ENCODE measurements around the gene MSL2. TPM values are rescaled to one million over a fixed set of nuclear protein-coding genes. Genes with fewer than 3 reads are reported as not detected.
"Not testable (repeated sequence)": the region's sequence is repeated elsewhere in the genome, so short reads cannot be mapped to it uniquely, and the experiment has no call there.

Gene MSL2
- total RNA-seq, 1 donor from 2014 or later: 23.2 TPM

GRCh38 chr3:136163607-136164006 lies 32.5 kb downstream of the MSL2 start:
- not testable (repeated sequence) for DNase-seq (ENCODE audit: missing footprints); ATAC-seq
- intact Hi-C loops (cut with DNase I): loop anchor here (5.0 kb wide), 1 partner anchor 34 kb away; the partner anchor contains the start of gene MSL2

GRCh38 chr3:136162322-136162721 lies 33.8 kb downstream of the MSL2 start:
- intact Hi-C loops (cut with DNase I): loop anchor here (5.0 kb wide), 1 partner anchor 35 kb away; the partner anchor contains the start of gene MSL2
- DNase-seq (ENCODE audit: missing footprints) (peak; percentile 69), ATAC-seq (no peak)

- ATAC-seq (no peak), DNase-seq (ENCODE audit: missing footprints) (no peak)
- intact Hi-C loops (cut with DNase I): loop anchor here (5.0 kb wide), 1 partner anchor 36 kb away; the partner anchor contains the start of gene MSL2
These were observed 34.6 kb downstream of the MSL2 start for GRCh38 chr3:136161516-136161915.

- ATAC-seq: no peak
- DNase-seq (ENCODE audit: missing footprints): no peak
- intact Hi-C loops (cut with DNase I): no loop called here
These were observed 43.2 kb downstream of the MSL2 start for GRCh38 chr3:136152963-136153362.

- DNase-seq (ENCODE audit: missing footprints) (no peak), ATAC-seq (no peak)
- intact Hi-C loops (cut with DNase I): no loop called here
These were observed 43.8 kb downstream of the MSL2 start for GRCh38 chr3:136152176-136152843.

- intact Hi-C loops (cut with DNase I): no loop called here
- no peak for ATAC-seq
- peak; percentile 59 for DNase-seq (ENCODE audit: missing footprints)
These were observed 44.9 kb downstream of the MSL2 start for GRCh38 chr3:136151219-136151618.

- DNase-seq (ENCODE audit: missing footprints) (no peak), ATAC-seq (no peak)
- intact Hi-C loops (cut with DNase I): loop anchor here (5.0 kb wide), 1 partner anchor 43 kb away; no protein-coding TSS in a partner anchor
These were observed 46.5 kb downstream of the MSL2 start for GRCh38 chr3:136149667-136150066.

- DNase-seq (ENCODE audit: missing footprints) (no peak), ATAC-seq (no peak)
- intact Hi-C loops (cut with DNase I): loop anchor here (5.0 kb wide), 1 partner anchor 45 kb away; no protein-coding TSS in a partner anchor
These were observed 49.0 kb downstream of the MSL2 start for GRCh38 chr3:136146981-136147729.

- intact Hi-C loops (cut with DNase I); DNase-seq (ENCODE audit: missing footprints); ATAC-seq: not testable (repeated sequence)
These were observed 51.7 kb downstream of the MSL2 start for GRCh38 chr3:136144397-136144796.

GRCh38 chr3:136142592-136142991 lies 53.5 kb downstream of the MSL2 start:
- intact Hi-C loops (cut with DNase I): no loop called here
- DNase-seq (ENCODE audit: missing footprints) (no peak), ATAC-seq (no peak)

- no peak for ATAC-seq
- intact Hi-C loops (cut with DNase I): no loop called here
- DNase-seq (ENCODE audit: missing footprints): no peak
These were observed 54.2 kb downstream of the MSL2 start for GRCh38 chr3:136141891-136142290.

- DNase-seq (ENCODE audit: missing footprints) (no peak), ATAC-seq (no peak)
- intact Hi-C loops (cut with DNase I): no loop called here
These were observed 54.8 kb downstream of the MSL2 start for GRCh38 chr3:136141291-136141785.

GRCh38 chr3:136136454-136136853 lies 59.7 kb downstream of the MSL2 start:
- DNase-seq (ENCODE audit: missing footprints) (no peak), ATAC-seq (no peak)
- intact Hi-C loops (cut with DNase I): no loop called here

GRCh38 chr3:136135039-136135802 lies 60.9 kb downstream of the MSL2 start:
- DNase-seq (ENCODE audit: missing footprints) (no peak), ATAC-seq (peak; percentile 57)
- intact Hi-C loops (cut with DNase I): no loop called here

GRCh38 chr3:136134091-136134490 lies 62.0 kb downstream of the MSL2 start:
- intact Hi-C loops (cut with DNase I): no loop called here
- DNase-seq (ENCODE audit: missing footprints): no peak

GRCh38 chr3:136131647-136132046 lies 64.5 kb downstream of the MSL2 start:
- intact Hi-C loops (cut with DNase I); DNase-seq (ENCODE audit: missing footprints); ATAC-seq: not testable (repeated sequence)

More at GRCh38 chr3:136134091-136134490, 62.0 kb downstream of the MSL2 start:
- ATAC-seq: no peak

GRCh38 chr3:136122006-136122405 lies 74.1 kb downstream of the MSL2 start:
- DNase-seq (ENCODE audit: missing footprints): no peak
- intact Hi-C loops (cut with DNase I): no loop called here
- ATAC-seq: no peak

GRCh38 chr3:136120373-136121348 lies 75.5 kb downstream of the MSL2 start:
- DNase-seq (ENCODE audit: missing footprints) (no peak), ATAC-seq (no peak)
- intact Hi-C loops (cut with DNase I): no loop called here
